ENCODE data around the gene PPM1M.

- TF ChIP-seq FOXA1 (IDR thresholded peaks at IDR 0.05) (no peak), ZNF384 (IDR thresholded peaks at IDR 0.05) (no peak), FOXK2 (IDR thresholded peaks at IDR 0.05) (no peak), ARNT (IDR thresholded peaks at IDR 0.05) (no peak), ELF4 (IDR thresholded peaks at IDR 0.05) (no peak), BHLHE40 (IDR thresholded peaks at IDR 0.05; ENCODE audit: borderline replicate concordance) (no peak), LEF1 (IDR thresholded peaks at IDR 0.05; ENCODE audit: borderline replicate concordance) (no peak), SUZ12 (IDR thresholded peaks at IDR 0.05) (no peak), NFRKB (IDR thresholded peaks at IDR 0.05) (no peak), CTBP1 (IDR thresholded peaks at IDR 0.05; ENCODE audit: borderline replicate concordance) (no peak), FOXM1 (IDR thresholded peaks at IDR 0.05; ENCODE audit: borderline replicate concordance) (no peak), TARDBP (IDR thresholded peaks at IDR 0.05) (no peak)
- TF ChIP-seq, protein P1, sequence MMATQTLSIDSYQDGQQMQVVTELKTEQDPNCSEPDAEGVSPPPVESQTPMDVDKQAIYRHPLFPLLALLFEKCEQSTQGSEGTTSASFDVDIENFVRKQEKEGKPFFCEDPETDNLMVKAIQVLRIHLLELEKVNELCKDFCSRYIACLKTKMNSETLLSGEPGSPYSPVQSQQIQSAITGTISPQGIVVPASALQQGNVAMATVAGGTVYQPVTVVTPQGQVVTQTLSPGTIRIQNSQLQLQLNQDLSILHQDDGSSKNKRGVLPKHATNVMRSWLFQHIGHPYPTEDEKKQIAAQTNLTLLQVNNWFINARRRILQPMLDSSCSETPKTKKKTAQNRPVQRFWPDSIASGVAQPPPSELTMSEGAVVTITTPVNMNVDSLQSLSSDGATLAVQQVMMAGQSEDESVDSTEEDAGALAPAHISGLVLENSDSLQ (IDR thresholded peaks at IDR 0.05), result no peak
Observed at GRCh38 chr3:52237657-52238172, 7.8 kb upstream of the PPM1M start.
